ENCODE data around the gene LRRC15. TPM values are rescaled to one million over a fixed set of nuclear protein-coding genes. Genes with fewer than 3 reads are reported as not detected.

Gene LRRC15
- total and polyA plus RNA-seq, 8 donors: 0.02 to 0.25 (median 0.08) TPM; not detected in 1

DNA sequence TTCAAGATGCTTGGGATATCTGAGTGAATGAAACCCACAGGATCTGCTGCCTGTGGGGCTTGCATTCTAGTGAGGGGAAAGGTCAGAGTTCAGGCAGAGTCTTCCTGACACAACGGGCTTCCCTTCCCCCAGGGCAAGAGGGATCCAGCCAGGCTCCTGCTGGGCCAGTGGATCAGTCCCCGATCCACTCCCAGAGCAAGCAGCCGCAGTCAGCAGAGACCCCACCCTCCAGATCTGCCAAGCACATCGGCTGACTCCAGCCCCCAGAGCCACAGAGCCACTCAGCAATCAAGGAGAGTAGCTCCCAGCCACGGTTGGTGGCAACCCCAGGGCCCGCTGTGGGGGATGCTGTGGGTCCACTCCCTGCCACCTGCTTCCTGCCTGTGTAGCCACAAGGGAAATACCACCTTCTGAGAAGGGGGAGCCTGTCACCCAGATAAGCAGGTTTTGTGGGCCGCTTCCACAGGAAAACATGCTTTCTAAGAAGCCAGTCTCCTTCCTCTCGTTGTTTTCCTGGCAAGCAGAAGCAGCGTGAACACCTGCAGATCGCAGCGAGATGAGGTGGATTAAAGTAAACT is 63.3 kb downstream of the LRRC15 start:
- DNase-seq (peak in 1 of 6 donors; percentile 38), ATAC-seq (no peak), FAIRE-seq (no peak)
- H3K27ac ChIP-seq: no peak overlapping the region
- no peaks in the 10 kb centered on the region for H3K4me1 ChIP-seq
- no peak overlapping the region for H3K4me3 ChIP-seq
- TF ChIP-seq, protein P1, sequence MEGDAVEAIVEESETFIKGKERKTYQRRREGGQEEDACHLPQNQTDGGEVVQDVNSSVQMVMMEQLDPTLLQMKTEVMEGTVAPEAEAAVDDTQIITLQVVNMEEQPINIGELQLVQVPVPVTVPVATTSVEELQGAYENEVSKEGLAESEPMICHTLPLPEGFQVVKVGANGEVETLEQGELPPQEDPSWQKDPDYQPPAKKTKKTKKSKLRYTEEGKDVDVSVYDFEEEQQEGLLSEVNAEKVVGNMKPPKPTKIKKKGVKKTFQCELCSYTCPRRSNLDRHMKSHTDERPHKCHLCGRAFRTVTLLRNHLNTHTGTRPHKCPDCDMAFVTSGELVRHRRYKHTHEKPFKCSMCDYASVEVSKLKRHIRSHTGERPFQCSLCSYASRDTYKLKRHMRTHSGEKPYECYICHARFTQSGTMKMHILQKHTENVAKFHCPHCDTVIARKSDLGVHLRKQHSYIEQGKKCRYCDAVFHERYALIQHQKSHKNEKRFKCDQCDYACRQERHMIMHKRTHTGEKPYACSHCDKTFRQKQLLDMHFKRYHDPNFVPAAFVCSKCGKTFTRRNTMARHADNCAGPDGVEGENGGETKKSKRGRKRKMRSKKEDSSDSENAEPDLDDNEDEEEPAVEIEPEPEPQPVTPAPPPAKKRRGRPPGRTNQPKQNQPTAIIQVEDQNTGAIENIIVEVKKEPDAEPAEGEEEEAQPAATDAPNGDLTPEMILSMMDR (IDR thresholded peaks at IDR 0.05): no peak
- H3K9me3 ChIP-seq: no peaks in the 10 kb centered on the region
- intact Hi-C loops (cut with DNase I): loop anchor here in 1 of 3 donors (10.0 kb wide), 1 partner anchor 141 kb away; no protein-coding TSS in a partner anchor
- 73% methylated on average over 11 of the region's 11 CpGs for whole genome bisulfite sequencing, 2 donors
- no peaks in the 10 kb centered on the region for H3K36me3 ChIP-seq
- H3K27me3 ChIP-seq: no peaks in the 10 kb centered on the region

GRCh38 chr3:194305356-194306108 is 64.0 kb downstream of the LRRC15 start:
- intact Hi-C loops (cut with DNase I): loop anchor here in 1 of 3 donors (10.0 kb wide), 1 partner anchor 141 kb away; no protein-coding TSS in a partner anchor
- peak in 1 of 6 donors; percentile 13 for DNase-seq
- WGBS, 2 donors: 83 to 87% methylated on average over 11 of the region's 11 CpGs
- TF ChIP-seq, protein P1 (IDR thresholded peaks at IDR 0.05): no peak
- no peaks in the 10 kb centered on the region for H3K36me3 ChIP-seq
- no peak for FAIRE-seq
- H3K27me3 ChIP-seq: no peaks in the 10 kb centered on the region
- no peak overlapping the region for H3K4me3 ChIP-seq
- ATAC-seq: no peak
- no peaks in the 10 kb centered on the region for H3K9me3 ChIP-seq
- no peak overlapping the region for H3K27ac ChIP-seq
- H3K4me1 ChIP-seq: no peaks in the 10 kb centered on the region

Other genes with a start within 250 kb of the LRRC15 start
- 10 to 100 TPM; 15.7 to 51.6 (median 36.3) TPM for gene HES1, start 233.6 kb downstream of the LRRC15 start, total RNA-seq
- 10 to 100 TPM; 22.3 to 68.5 TPM for gene HES1, start 233.6 kb downstream of the LRRC15 start, polyA plus RNA-seq
- gene CPN2, start 18.4 kb downstream of the LRRC15 start, total RNA-seq: under 1 TPM in 1 of 6 donors, not detected in 5; 0.09 TPM
- not detected for gene CPN2, start 18.4 kb downstream of the LRRC15 start, polyA plus RNA-seq
- under 1 TPM in 1 of 6 donors, not detected in 5; 0.06 TPM for gene GP5, start 29.5 kb upstream of the LRRC15 start, total RNA-seq
- gene GP5, start 29.5 kb upstream of the LRRC15 start, polyA plus RNA-seq: under 1 TPM in 1 of 2 donors, not detected in 1; 0.05 TPM
- gene ATP13A3, start 117.3 kb upstream of the LRRC15 start, total RNA-seq: 10 to 100 TPM; 17.9 to 66.6 (median 28.9) TPM
- 10 to 100 TPM in 1 of 2 donors, 1 to 10 TPM in 1; 9.3 to 17.6 TPM for gene ATP13A3, start 117.3 kb upstream of the LRRC15 start, polyA plus RNA-seq

Data from pancreas (tissue), 10 donors.